H9 (cell line): ENCODE measurements around the gene TSPAN17. TPM values are rescaled to one million over a fixed set of nuclear protein-coding genes. Genes with fewer than 3 reads are reported as not detected.

Source experiments
- DNase-seq: peaks from one replicate; pipeline ENCODE4 v3.0.0-alpha.2; 2017
- H2AFZ ChIP-seq: one replicate; pipeline ENCODE4 v1.6.1; 2013; ENCODE audit warnings: mild to moderate bottlenecking, low read length, control low read depth, moderate library complexity
- H2AK5ac ChIP-seq: 2 replicates; pipeline ENCODE4 v1.6.1; 2013; ENCODE audit warnings: low read length, control low read depth, mixed read lengths; ENCODE audit not compliant: insufficient read length
- H2BK120ac ChIP-seq: one replicate; pipeline ENCODE4 v1.6.1; 2013; ENCODE audit warnings: low read depth, mild to moderate bottlenecking, low read length, control low read depth, inconsistent platforms; ENCODE audit not compliant: poor library complexity, severe bottlenecking
- H2BK12ac ChIP-seq: 2 replicates; pipeline ENCODE4 v1.6.1; 2013; ENCODE audit warnings: low read length, control low read depth, mixed read lengths, low read depth; ENCODE audit not compliant: insufficient read length
- H2BK15ac ChIP-seq: 2 replicates; pipeline ENCODE4 v1.6.1; 2013; ENCODE audit warnings: low read depth, low read length, control low read depth
- H2BK20ac ChIP-seq: one replicate; pipeline ENCODE4 v1.6.1; 2013; ENCODE audit warnings: low read depth, mild to moderate bottlenecking, low read length, control low read depth, inconsistent platforms; ENCODE audit not compliant: poor library complexity, severe bottlenecking
- H2BK5ac ChIP-seq: 2 replicates; pipeline ENCODE4 v1.6.1; 2013; ENCODE audit warnings: low read length, control low read depth, mixed read lengths; ENCODE audit not compliant: insufficient read length
- H3K14ac ChIP-seq: 2 replicates; pipeline ENCODE4 v1.6.1; 2013; ENCODE audit warnings: low read length, control low read depth; ENCODE audit not compliant: insufficient read depth
- H3K18ac ChIP-seq: 2 replicates; pipeline ENCODE4 v1.6.1; 2013; ENCODE audit warnings: low read depth, mild to moderate bottlenecking, mixed read lengths, low read length, control low read depth; ENCODE audit not compliant: insufficient read length
- H3K23ac ChIP-seq: 2 replicates; pipeline ENCODE4 v1.6.1; 2013; ENCODE audit warnings: low read length, control low read depth, mixed read lengths, low read depth; ENCODE audit not compliant: insufficient read length
- H3K23me2 ChIP-seq: 2 replicates; pipeline ENCODE4 v1.6.1; 2013; ENCODE audit warnings: low read depth, mild to moderate bottlenecking, mixed read lengths, low read length, control low read depth; ENCODE audit not compliant: insufficient read length, poor library complexity, severe bottlenecking
- H3K27ac ChIP-seq: 2 replicates; pipeline ENCODE4 v1.5.1; 2013; ENCODE audit warnings: low read length, control low read depth, mixed read lengths, low read depth; ENCODE audit not compliant: insufficient read length
- H3K27me3 ChIP-seq: 2 replicates; pipeline ENCODE4 v1.6.1; 2013; ENCODE audit warnings: low read length, control low read depth, inconsistent platforms; ENCODE audit not compliant: insufficient read depth
- H3K4ac ChIP-seq: 2 replicates; pipeline ENCODE4 v1.6.1; 2013; ENCODE audit warnings: low read depth, mild to moderate bottlenecking, control low read depth, inconsistent platforms, low read length, moderate library complexity
- H3K4me1 ChIP-seq: 2 replicates; pipeline ENCODE4 v1.6.1; 2013; ENCODE audit warnings: low read length, control low read depth, inconsistent platforms; ENCODE audit not compliant: insufficient read depth
- H3K4me2 ChIP-seq: 2 replicates; pipeline ENCODE4 v1.6.1; 2013; ENCODE audit warnings: low read length, control low read depth, mixed read lengths; ENCODE audit not compliant: insufficient read length, insufficient read depth
- H3K56ac ChIP-seq: 2 replicates; pipeline ENCODE4 v1.6.1; 2013; ENCODE audit warnings: low read depth, mild to moderate bottlenecking, mixed read lengths, low read length, control low read depth; ENCODE audit not compliant: insufficient read length
- H3K79me1 ChIP-seq: 2 replicates; pipeline ENCODE4 v1.6.1; 2013; ENCODE audit warnings: low read depth, mild to moderate bottlenecking, moderate library complexity, low read length, control low read depth, inconsistent platforms; ENCODE audit not compliant: insufficient read depth, poor library complexity, severe bottlenecking
- H3K79me2 ChIP-seq: 2 replicates; pipeline ENCODE4 v1.6.1; 2013; ENCODE audit warnings: low read length, control low read depth, inconsistent platforms; ENCODE audit not compliant: insufficient read depth
- H3K9ac ChIP-seq: 2 replicates; pipeline ENCODE4 v1.6.1; 2013; ENCODE audit warnings: low read length, control low read depth, mixed read lengths; ENCODE audit not compliant: insufficient read length; ENCODE audit errors: extremely low read depth
- H3K9me3 ChIP-seq: one replicate; pipeline ENCODE4 v1.6.1; 2013; ENCODE audit warnings: low read depth, low read length, inconsistent platforms; ENCODE audit not compliant: control insufficient read depth
- H3T11ph ChIP-seq: one replicate; pipeline ENCODE4 v1.6.1; 2013; ENCODE audit warnings: mild to moderate bottlenecking, low read length, control low read depth, inconsistent platforms
- H4K20me1 ChIP-seq: one replicate; pipeline ENCODE4 v1.6.1; 2013; ENCODE audit not compliant: control insufficient read depth, insufficient read length, insufficient read depth
- H4K5ac ChIP-seq: 2 replicates; pipeline ENCODE4 v1.6.1; 2013; ENCODE audit warnings: low read depth, mild to moderate bottlenecking, mixed read lengths, low read length, control low read depth; ENCODE audit not compliant: insufficient read length
- H4K8ac ChIP-seq: replicated peaks from 2 replicates; pipeline ENCODE4 v1.6.1; 2013; ENCODE audit warnings: low read length, control low read depth, mixed read lengths, low read depth; ENCODE audit not compliant: insufficient read length
- H4K91ac ChIP-seq: 2 replicates; pipeline ENCODE4 v1.6.1; 2013; ENCODE audit warnings: low read depth, mild to moderate bottlenecking, moderate library complexity, mixed read lengths, low read length, control low read depth; ENCODE audit not compliant: insufficient read length
- H3K27ac Mint-ChIP-seq, 3 experiments: 2 replicates in 2 of 3; 3 replicates in 1 of 3; pipeline ENCODE4 v1.8.0; 2020 to 2021; ENCODE audit warnings: mixed read lengths in 3 of 3, mild to moderate bottlenecking in 1 of 3, moderate library complexity in 1 of 3
- H3K27me3 Mint-ChIP-seq: 2 replicates; pipeline ENCODE4 v1.8.0; 2021; ENCODE audit warnings: low read depth, mild to moderate bottlenecking, moderate library complexity, mixed read lengths
- H3K36me3 Mint-ChIP-seq, 3 experiments: 2 replicates in 2 of 3; 3 replicates in 1 of 3; pipeline ENCODE4 v1.8.0; 2020 to 2021; ENCODE audit warnings: low read depth in 3 of 3, mixed read lengths in 3 of 3; ENCODE audit not compliant: insufficient read depth in 1 of 3
- H3K4me1 Mint-ChIP-seq, 2 experiments: 2 replicates each; pipeline ENCODE4 v1.8.0; 2020; ENCODE audit warnings: mixed read lengths in 2 of 2
- H3K4me3 Mint-ChIP-seq, 2 experiments: 2 replicates in 1 of 2; 3 replicates in 1 of 2; pipeline ENCODE4 v1.8.0; 2020 to 2021; ENCODE audit warnings: mild to moderate bottlenecking in 2 of 2, mixed read lengths in 2 of 2, moderate library complexity in 1 of 2
- H3K9me3 Mint-ChIP-seq, 2 experiments: 2 replicates in 1 of 2; 3 replicates in 1 of 2; pipeline ENCODE4 v1.8.0; 2020; ENCODE audit warnings: mild to moderate bottlenecking in 2 of 2, mixed read lengths in 2 of 2, moderate library complexity in 1 of 2
- CTCF ChIP-seq: fragments of 200-600 bp; sonication (generic); conservative IDR thresholded peaks from 3 replicates; pipeline ENCODE4 v1.8.0; 2021; ENCODE audit warnings: antibody characterized with exemption, mild to moderate bottlenecking
- WGBS: extraction: QIAGEN DNeasy Blood & Tissue Kit; methylation state at CpG from one replicate; pipeline ENCODE4 v1.1.7; 2013; ENCODE audit warnings: missing lambda C conversion rate, low lambda C conversion rate, mixed read lengths; ENCODE audit not compliant: insufficient read length; ENCODE audit errors: extremely low coverage; 5-methylcytosine and 5-hydroxymethylcytosine counted together
- total RNA-seq: library from RNA; stranded (reverse); gene quantifications from 2 replicates; pipeline ENCODE4 v1.2.1, GENCODE V29; 2021

TSPAN17 gene
- total RNA-seq, 1 experiment from 2014 or later = 46.8 TPM

GRCh38 chr5:176624142-176624541, 23.1 kb upstream of the TSPAN17 start:
- Mint-ChIP-seq H3K9me3 (no peaks in the 10 kb centered on the region), H3K27me3 (peaks cover 79% of the 10 kb centered on the region), H3K36me3 (no peaks in the 10 kb centered on the region; a peak in 1 of 7 replicates), H3K4me1 (peaks cover 9 to 34% of the 10 kb centered on the region in 2 experiments), H3K27ac (no peak overlapping the region), H3K4me3 (no peak overlapping the region)
- H4K20me1 ChIP-seq = no peaks in the 10 kb centered on the region
- DNase-seq = no peak
- no peak overlapping the region for H3K9ac ChIP-seq
- H2BK5ac ChIP-seq = no peak overlapping the region
- H3K79me2 ChIP-seq = no peaks in the 10 kb centered on the region
- H4K91ac ChIP-seq = no peak overlapping the region
- peaks cover 2% of the 10 kb centered on the region; the same call in 1 of the 2 replicates for H3K27me3 ChIP-seq
- no peak overlapping the region for H2AFZ ChIP-seq
- H3K18ac ChIP-seq = no peak overlapping the region
- H3K23ac ChIP-seq = no peak overlapping the region
- H3K4me1 ChIP-seq = no peaks in the 10 kb centered on the region
- no peak overlapping the region for H2BK15ac ChIP-seq
- H2AK5ac ChIP-seq = no peak overlapping the region
- H3K4me2 ChIP-seq = no peak overlapping the region
- H3K79me1 ChIP-seq = no peaks in the 10 kb centered on the region
- WGBS = no CpG with 5 or more reads among the region's 4 CpGs
- H3K56ac ChIP-seq = no peak overlapping the region
- H2BK120ac ChIP-seq = no peak overlapping the region
- H3K23me2 ChIP-seq = peaks cover 3% of the 10 kb centered on the region
- H2BK12ac ChIP-seq = no peak overlapping the region
- H4K5ac ChIP-seq = no peak overlapping the region
- no peak overlapping the region for H3K4ac ChIP-seq
- no peak overlapping the region for H4K8ac ChIP-seq
- H3T11ph ChIP-seq = no peak overlapping the region
- TF ChIP-seq CTCF = no peak
- H2BK20ac ChIP-seq = no peak overlapping the region
- no peak overlapping the region for H3K14ac ChIP-seq
- H3K9me3 ChIP-seq = no peaks in the 10 kb centered on the region
- H3K27ac ChIP-seq = no peak overlapping the region
